NCI-H774 (cell line): ENCODE measurements around the gene FOLR1.
"Not testable (repeated sequence)": the region's sequence is repeated elsewhere in the genome, so short reads cannot be mapped to it uniquely, and the experiment has no call there.

ENCODE experiments used
- DNase-seq: peaks from one replicate; lab custom pipeline; 2025; lab: John Stamatoyannopoulos, UW

Gene FOLR1

DNA sequence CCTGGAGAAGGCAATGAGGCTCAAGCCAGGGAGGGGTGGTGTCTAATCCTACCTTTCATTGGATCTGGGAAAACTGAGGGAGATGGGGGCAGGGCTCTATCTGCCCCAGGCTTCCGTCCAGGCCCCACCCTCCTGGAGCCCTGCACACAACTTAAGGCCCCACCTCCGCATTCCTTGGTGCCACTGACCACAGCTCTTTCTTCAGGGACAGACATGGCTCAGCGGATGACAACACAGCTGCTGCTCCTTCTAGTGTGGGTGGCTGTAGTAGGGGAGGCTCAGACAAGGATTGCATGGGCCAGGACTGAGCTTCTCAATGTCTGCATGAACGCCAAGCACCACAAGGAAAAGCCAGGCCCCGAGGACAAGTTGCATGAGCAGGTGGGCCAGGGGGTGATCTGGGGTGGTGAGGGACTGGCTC is at the start of gene FOLR1:
Gene FOLR1 (plus strand): TSS at position 180 of the 421 bp plus-strand sequence. CDS start 34 bp downstream, at position 214.
- no peak for DNase-seq

DNA sequence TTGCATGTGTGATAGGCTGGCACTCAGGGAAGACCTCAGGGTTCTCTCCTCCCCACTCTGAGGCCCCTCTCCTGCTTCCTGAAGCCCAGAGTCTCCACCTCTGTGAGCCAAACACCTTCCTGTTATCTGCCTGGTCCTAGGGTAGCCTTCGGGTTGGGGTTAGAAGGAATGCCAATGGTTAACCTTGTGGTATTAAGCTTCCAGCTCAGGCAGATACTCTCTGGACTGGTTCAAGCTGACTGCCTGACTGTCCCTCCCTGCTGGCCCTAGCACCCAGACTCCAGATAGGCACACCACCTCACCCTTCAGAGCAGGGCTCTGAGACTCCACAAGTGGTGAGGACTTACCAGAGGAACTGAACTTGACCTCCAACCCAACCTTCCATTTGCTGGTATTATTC is 49.4 kb upstream of the FOLR1 start:
- not testable (repeated sequence) for DNase-seq

DNA sequence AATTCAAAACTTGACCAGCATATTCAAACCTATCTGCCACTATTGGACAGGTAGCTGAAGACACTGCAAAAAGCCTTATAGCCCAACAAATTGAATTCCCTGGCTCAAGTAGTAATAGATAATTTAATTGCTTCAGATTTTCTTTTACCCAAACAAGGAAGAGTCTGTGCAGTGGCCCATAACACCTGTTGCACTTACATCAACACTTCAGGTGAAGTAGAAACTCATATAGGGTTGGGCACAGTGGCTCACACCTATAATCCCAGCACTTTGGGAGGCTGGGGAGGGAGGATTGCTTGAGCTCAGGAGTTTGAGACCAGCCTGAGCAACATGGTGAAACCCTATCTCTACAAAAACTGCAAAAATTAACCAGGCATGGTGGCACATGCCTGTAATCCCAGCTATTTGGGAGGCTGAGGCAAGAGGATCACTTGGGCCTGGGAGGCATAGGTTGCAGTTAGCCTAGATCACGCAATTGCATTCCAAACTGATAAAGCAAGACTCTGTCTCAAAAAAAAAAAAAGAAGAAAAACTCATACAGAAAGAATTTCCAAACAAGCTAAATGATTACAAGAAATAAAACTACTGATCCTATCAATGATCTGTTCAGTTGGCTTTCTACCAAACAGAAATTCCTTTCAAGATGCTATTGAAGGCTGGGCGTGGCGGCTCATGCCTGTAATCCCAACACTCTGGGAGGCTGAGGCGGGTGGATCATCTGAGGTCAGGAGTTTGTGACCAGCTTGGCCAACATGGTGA is 47.0 kb upstream of the FOLR1 start:
- DNase-seq: no peak

DNA sequence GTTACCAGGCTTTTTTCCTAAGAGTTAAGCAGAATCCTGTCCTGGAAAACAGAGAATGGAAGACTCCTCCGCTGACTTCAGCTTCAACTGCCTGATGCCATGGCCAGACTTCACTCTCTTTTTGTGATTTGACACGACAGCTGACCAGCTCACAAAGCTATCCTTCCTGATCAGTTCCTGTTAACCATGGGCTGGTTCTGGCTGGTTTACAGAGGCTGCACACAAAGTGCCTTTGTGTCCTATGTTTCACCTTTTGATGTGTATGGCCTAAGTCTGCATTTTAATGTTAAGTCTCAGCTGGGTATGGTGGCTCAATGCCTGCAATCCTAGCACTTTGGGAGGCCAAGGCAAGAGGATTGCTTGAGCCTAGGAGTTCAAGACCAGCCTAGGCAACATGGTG is 45.3 kb upstream of the FOLR1 start:
- no peak for DNase-seq

DNA sequence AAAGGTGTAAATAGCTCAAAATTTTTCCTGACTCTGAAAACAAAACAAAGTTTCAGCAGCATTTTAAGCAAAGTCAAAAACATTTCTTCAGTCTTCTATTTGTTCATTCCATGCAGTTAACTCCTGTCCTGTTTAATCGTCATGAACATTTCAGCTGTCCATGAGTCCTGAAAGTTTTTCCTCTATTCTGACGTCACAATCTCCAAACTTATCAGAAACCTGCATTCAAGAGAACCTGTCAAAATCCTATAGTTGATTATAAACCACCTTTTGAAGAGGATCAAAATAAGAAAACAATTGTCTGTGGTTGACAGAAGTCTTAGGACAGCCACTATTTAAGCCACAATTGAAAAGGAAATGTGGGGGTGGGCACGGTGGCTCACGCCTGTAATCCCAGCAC is 41.1 kb upstream of the FOLR1 start:
- no peak for DNase-seq

DNA sequence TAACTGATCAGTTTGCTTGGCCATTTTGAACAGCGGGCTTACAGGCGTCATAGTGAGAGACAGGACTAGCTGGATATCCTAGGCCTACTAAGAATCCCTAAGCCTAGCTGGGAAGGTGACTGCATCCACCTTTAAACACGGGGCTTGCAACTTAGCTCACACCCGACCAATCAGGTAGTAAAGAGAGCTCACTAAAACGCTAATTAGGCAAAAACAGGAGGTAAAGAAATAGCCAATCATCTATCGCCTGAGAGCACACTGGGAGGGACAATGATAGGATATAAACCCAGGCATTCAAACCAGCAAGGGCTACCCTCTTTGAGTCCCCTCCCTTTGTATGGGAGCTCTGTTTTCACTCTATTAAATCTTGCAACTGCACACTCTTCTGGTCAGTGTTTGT is 38.1 kb upstream of the FOLR1 start:
- DNase-seq: not testable (repeated sequence)

DNA sequence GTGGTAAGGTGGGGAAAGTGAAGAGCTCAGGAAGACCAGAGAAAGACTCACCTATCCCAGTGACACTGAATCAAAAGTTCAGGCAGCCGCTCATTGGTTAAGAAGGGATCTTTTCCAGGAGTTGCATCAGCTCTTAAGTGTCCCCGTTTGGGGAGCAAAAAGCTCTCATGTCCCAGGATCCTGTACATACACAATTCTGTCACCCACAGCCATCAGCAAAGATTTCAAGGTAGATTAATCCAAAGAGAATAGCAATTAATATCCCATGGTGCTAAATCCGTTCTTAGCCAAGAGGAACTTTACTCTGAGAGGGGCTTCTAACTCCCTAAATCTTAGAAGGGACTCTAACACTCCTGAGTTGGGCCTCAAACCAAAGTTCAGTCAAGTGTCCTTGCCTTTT is 37.1 kb upstream of the FOLR1 start:
- DNase-seq: no peak

DNA sequence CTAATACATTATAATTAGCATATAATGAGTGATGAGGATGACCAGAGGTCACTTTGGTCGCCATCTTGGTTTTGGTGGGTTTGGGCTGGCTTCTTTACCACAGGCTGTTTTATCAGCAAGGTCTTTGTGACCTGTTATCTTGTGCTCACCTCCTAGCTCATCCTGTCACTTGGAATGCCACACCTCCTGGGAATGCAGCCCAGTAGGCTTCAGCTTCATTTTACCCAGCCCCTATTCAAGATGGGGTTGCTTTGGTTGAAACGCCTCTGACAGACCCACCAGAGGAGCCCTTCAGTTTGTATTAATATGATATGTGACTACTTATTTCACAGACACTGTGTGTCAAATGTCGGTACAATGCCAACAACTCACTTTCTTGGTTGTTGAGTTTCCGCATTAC is 36.2 kb upstream of the FOLR1 start:
- no peak for DNase-seq

DNA sequence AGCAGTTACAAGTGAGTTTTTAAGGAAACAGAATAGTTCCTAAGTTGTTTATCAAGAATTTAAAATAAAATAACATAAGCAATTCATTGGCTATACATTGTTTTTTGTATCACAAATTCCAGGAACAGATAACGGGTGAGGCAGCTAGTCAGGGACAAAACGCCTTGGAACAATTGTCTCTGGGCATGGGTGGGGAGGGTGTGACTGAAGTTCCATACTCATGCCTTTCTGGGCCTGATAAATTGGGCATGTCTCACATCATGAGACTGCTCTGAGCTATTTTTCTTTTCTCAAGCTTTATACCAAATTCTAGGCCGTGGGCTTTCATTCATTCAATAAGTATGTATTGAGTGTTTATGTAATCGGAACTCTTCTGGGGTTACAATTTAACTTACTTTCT is 34.8 kb upstream of the FOLR1 start:
- DNase-seq: no peak

DNA sequence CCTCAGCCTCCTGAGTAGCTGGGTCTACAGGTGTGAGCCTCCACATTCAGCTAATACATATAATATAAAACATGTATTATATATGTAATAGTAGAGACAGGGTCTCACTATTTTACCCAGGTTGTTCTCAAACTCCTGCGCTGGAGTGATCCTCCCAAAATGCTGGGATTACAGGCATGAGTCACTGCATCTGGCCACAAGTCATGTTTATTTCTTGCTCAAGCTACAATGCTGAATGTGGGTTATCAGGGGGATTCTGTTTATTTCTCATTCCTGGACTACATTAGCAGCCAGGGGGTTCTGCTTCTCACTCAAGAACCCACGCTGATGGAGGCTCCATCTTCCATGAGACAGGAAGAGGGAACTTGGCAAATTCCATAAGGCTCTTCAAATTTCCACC is 31.6 kb upstream of the FOLR1 start:
- no peak for DNase-seq

DNA sequence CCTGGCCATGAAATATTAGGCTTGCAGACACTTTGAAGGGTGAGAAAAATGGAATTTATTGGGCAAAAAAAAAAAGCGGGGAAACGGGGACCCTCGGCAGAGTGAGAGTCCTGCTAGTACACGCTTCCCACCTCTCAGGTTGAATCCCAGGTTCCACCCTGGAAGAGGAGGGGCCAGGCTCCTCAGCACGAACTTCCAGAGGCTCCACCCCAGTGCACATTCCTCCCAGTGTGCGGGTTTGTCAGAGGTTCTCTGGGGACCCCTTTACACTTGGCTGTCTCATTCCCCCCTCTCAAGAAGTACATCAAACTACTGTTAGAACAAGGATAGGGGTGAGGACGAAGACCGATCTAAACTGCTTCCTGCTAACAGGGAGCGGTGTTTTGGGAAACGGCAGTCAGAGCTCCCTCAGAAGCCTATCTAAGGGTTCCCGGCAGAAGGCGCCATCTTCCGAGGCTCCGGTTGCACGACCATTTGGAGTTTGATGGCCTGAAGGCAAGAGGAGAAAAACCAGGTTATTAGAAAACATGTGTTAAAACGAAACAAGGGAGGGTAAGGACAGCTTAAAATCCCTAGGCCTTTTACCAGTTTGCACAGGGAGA is 28.9 kb upstream of the FOLR1 start:
- peak; percentile 12 for DNase-seq

DNA sequence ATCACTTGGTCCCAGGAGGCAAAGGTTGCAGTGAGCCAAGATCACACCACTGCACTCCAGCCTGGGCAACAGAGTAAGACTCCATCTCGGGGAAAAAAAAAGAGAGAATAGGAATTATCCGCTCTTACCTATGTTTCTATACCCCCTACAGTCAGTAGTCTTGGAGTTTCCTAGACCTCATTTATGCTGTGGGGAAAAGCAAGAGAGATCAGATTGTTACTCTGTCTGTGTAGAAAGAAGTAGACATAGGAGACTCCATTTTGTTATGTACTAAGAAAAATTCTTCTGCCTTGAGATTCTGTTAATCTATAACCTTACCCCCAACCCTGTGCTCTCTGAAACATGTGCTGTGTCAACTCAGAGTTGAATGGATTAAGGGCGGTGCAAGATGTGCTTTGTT is 27.8 kb upstream of the FOLR1 start:
- DNase-seq: not testable (repeated sequence)

DNA sequence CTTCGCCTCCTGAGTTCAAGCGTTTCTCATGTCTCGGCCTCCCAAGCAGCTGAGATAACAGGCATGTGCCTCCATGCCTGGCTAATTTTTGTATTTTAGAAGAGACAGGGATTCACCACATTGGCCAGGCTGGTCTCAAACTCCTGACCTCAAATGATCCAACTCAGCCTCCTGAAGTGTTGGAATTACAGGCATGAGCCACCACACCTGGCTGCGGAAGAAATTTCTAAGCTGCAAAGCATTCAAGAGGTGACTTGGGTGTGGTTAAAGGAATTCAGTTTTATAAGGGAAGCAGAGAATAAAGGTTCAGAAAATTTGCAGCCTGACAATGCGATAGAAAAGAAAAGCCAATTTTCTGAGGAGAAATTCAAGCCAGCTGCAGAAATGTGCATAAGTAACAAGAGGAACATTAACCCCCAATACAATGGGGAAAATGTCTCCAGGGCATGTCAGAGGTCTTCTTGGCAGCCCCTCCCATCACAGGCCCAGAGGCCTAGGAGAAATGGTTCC is 22.8 kb upstream of the FOLR1 start:
- DNase-seq: not testable (repeated sequence)

DNA sequence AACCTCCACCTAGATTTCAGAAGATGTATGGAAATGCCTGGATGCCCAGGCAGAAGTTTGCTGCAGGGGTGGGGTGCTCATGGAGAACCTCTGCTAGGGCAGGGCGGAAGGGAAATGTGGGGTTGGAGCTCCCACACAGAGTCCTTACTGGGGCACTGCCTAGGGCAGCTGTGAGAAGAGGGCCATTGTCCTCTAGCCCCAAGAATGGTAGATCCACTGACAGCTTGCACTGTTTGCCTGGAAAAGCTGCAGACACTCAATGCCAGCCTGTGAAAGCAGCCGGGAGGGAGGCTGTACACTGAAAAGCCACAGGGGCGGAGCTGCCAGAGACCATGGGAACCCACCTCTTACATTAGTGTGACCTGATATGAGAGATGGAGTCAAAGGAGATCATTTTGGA is 22.2 kb upstream of the FOLR1 start:
- DNase-seq: not testable (repeated sequence)

DNA sequence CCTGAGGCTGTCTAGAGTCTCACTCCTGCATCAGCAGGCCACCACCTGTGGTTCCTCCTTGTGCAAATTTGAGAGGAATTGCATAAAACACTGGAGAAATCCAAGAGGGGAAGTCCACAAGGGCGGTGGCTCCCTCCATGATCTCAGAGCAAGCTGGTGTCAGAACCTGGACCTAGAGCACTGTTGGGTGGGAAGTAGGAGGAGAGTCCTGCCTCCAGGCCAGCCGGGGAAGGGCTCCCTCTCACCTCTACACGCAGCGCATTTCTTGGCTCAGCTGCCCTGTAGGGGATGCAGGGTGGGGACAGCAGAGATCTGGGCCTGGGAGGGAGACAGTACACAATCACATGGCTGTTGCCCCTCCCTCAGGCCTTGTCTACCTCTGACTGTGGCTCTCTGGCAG is 19.9 kb upstream of the FOLR1 start:
- not testable (repeated sequence) for DNase-seq

DNA sequence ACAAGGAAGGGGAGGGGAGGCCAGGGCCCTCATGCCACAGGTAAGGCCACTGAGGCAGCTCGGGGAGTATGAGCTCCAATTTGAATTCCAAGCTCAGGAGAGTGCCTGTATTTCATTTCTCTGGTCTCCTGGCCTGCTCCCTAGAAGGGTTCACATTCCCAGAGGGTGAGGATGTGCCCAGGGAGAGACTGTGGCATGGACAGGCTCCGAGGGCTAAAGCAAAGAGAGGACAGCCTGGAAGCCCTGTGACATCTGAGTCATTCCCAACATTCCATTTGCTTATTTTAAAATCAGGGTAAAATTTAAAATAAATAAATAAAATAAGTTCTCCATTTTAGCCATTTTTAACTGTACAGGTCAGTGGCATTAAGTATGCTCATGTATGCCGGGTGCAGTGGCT is 18.6 kb upstream of the FOLR1 start:
- no peak for DNase-seq

DNA sequence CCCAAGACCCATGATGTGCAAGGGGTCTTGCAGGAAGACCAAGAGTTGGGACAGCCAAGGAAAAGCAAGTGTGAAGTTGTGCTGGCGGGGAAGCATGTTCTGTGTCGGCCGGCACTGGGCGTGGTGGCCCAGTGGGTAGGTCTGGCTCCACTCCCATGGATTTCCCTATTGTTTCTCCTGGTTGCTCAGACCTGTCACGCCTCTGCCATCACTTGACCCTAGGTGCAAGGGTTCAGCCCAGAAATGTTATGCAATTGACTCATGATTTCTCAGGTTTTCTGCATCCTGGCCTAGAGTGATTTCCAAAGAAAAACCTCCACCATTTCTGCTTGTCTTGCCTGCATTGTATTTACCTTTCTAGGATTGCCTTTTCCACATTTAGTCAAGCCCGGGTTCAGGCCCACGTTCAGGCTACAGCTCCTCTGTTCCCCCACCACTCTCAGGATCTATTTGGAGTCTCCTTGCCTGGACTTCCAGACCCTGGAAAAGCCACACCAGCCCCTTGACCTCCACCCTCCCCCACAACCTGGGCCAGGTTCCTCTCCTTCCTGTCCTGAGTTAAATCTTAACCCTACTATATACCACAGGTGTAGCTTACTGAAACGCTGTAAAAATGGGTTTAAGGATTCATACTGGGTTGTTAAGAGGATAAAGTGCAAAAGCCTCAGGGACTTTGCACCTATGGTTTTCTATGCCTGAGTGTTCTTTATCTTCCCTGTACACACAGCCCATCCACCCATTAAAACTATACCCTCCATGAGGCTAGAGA is 17.5 kb upstream of the FOLR1 start:
- DNase-seq: no peak

DNA sequence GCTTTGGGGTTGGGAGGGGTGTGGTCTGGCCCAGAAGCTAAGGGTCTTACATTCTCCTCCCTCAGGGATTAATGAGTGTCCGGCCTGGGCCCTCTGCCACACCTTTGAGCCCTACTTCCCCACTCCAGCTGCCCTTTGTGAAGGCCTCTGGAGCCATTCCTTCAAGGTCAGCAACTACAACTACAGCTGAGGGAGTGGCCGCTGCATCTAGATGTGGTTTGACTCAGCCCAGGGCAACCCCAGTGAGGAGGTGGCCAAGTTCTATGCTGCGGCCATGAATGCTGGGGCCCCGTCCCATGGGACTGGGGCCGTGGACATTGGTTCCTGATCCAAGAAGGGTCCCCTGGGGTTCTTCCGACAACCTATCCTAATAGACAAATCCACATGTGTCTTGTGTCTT is 14.3 kb upstream of the FOLR1 start:
- DNase-seq: no peak

DNA sequence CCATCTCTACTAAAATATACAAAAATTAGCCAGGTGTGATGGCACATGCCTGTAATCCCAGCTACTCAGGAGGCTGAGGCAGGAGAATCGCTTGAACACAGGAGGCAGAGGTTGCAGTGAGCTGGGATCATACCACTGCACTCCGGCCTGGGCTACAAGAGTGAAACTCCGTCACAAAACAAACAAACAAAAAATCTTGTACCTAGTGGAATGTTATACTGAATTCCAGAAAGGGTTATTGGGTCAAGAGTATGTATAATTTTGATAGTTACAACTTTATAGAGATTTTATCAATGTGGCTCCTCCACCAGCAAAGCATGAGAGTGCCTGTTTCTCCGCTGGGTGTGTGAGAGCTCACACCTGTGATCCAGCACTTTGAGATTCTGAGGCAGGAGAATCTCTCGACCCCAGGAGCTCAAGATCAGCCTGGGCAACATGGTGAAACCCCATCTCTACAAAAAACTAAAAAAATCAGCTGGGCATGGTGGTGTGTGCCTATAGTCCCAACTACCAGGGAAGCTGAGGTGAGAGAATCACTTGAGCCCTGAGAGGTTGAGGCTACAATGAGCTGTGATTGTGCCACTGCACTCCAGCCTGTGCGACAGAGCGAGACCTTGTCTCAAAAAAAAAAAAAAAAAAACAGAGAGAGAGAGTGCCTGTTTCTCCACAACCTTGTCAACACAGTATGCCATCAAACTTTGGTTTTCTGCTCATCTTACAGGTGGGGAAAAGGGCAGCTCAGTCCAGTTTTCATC is 12.7 kb upstream of the FOLR1 start:
- no peak for DNase-seq

DNA sequence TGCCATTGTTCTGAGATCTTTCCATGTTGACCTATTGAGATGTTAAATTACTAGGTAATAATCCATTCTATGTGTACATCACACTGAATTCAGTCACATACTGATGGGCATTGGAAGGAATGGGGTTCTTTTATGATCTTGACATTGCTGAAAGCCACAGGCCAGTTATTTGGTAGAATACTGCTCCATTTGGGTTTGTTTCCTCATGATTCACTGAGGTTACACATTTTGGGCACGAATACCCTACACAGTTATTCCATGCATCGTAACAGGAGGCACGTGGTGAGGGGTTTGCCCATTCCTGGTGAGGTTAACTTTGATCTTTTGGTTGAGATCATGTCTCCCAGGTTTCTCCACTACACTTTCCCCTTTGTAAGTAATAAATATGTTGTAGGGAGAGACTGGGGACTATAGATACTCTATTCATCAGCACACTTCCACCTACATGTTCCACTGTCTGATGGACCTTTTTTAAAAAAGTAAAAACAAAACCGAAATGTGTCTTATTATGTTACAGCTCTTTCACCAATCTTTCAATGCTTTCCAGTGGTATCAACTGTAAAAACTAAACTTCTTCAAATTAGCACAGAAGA is 12.0 kb upstream of the FOLR1 start:
- DNase-seq: no peak

DNA sequence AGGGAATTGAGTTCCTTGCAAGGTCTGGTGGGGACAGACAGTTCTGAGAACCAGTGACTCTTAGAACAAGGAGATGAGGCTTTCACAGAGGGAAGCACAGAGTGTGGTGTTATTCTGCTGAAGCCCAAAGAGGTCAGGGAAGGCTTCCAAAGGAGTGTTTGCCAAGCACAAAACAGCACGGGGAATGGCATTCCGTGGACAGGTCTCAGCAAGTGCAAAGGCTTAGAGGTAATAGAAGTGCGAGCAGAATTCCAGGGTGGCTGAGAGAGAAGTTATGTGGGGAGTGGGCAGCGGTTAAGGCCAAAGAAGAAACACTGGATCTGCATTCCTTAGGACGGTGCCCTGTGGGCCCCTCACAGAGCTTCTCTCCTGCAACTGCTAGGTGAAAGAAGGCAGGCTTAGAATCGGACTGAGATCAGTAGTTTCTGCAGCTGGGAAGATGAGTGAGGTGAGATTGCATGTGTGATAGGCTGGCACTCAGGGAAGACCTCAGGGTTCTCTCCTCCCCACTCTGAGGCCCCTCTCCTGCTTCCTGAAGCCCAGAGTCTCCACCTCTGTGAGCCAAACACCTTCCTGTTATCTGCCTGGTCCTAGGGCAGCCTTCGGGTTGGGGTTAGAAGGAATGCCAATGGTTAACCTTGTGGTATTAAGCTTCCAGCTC is 10.9 kb upstream of the FOLR1 start:
- not testable (repeated sequence) for DNase-seq
